GM12864 (cell line): ENCODE data around the gene SYTL1.

Experiments
- DNase-seq: peaks from one replicate; pipeline ENCODE4 v3.0.0-alpha.2; 2011; ENCODE audit warnings: low read depth
- H3K4me3 ChIP-seq: 2 replicates; pipeline ENCODE4 v1.5.1; 2011; ENCODE audit warnings: mild to moderate bottlenecking, low read depth, low read length, control low read depth
- TF ChIP-seq, protein P1 (sequence below): IDR thresholded peaks from 2 replicates; pipeline ENCODE4 v1.5.1; 2011; ENCODE audit warnings: low read depth, mild to moderate bottlenecking, moderate library complexity, low read length, control low read depth, inconsistent platforms; ENCODE audit errors: missing control alignments

Gene SYTL1

DNA sequence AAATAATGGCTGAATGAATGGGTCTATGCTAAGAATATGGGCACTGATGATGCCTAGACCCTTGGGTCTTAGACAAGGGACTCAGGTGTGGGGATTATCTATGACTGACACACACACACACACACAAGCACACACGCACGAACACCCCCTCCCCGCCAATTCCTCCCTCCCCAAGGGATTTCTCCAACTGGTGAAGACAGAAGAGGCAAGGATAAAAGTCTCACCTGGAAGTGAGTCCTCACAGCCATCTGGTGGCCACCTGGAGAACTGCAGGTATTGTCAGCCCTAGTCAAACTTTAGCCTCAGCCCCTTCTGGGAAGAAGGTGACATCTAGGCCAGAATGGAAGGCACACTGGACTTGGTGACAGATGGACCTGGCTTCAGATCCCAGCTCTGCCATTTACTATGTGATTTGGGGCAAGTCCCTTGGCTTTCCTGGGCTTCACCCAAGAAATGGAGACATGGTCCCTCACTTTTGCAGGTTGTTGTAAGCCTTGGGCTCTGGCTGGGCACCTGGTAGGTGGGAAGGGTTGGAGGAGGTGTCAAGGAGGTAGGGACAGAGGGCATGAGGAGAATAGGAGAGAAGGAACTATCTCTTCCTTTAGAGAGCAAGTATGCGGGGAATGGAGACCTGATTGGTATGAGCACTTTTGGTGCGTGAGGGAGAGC lies 46.6 kb downstream of the SYTL1 start:
- H3K4me3 ChIP-seq: no peak overlapping the region
- TF ChIP-seq, protein P1, sequence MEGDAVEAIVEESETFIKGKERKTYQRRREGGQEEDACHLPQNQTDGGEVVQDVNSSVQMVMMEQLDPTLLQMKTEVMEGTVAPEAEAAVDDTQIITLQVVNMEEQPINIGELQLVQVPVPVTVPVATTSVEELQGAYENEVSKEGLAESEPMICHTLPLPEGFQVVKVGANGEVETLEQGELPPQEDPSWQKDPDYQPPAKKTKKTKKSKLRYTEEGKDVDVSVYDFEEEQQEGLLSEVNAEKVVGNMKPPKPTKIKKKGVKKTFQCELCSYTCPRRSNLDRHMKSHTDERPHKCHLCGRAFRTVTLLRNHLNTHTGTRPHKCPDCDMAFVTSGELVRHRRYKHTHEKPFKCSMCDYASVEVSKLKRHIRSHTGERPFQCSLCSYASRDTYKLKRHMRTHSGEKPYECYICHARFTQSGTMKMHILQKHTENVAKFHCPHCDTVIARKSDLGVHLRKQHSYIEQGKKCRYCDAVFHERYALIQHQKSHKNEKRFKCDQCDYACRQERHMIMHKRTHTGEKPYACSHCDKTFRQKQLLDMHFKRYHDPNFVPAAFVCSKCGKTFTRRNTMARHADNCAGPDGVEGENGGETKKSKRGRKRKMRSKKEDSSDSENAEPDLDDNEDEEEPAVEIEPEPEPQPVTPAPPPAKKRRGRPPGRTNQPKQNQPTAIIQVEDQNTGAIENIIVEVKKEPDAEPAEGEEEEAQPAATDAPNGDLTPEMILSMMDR: peak; percentile 97
- DNase-seq: no peak

DNA sequence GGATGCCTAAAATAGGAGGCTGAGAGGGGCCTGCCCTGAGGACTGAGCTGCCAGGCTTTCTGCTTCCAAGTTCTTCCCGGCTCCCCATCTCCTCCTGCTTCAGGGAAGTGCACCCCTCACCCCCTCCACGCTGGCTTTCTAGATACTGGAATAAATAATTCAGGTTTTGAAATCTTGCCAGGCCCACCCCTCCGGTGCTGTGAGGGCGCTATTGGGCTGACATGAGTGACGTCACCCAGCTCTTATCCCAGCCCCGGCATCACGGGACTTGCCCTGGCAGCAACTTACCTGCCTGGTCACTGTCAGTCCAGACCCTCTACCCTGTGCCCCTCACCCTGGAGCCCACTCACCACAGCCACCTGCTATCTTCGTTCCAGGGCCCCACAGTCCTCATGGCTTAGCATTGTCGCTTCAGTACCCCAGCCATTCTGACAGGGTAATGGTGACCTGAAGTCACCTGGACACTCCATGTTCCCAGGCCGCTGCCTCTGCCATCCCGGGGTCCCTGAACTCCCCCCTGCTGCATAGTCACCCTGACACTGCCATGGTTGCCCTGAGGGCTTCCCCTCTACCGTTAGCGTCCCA lies 49.8 kb downstream of the SYTL1 start:
- H3K4me3 ChIP-seq: peak overlapping the region; percentile 11
- TF ChIP-seq, protein P1: no peak
- no peak for DNase-seq

DNA sequence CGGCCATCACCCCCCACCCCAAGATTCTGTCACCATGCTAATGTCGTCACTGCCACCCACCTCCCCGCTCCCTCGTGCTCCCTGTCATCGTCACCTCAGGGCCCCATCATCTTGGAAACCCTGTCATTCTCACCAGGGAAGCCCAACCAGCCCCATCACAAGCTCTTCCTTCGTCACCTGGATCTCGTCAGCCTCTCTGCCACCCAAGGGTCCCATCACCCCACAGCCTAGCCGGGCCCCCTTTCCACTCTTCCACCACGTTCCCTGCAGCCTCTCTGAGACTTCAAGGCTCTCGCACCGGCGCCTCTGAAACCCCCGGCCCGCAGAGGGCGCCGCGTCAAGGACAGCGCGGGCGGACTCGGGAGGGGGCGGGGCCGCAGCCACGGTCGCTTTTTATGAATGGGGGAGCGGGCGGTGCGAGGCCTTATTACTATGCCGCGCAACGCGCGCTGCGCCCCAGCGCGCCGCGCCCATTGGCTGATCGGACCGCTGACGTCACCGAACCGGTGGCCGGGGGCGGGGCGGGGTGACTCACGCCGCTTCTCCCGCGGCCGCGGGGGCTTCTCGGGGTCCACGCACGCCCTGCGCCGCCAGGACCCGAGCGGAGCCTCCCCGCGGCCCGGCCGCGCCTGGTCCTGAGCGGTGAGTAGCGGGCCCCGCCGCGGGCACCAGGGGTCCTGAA lies 50.4 kb downstream of the SYTL1 start, which contains the start of gene GPR3:
TSS of gene GPR3 (plus strand) at position 527 of the 682 bp plus-strand sequence. CDS start 1,177 bp downstream, outside the sequence.
- peak; percentile 52 for DNase-seq
- TF ChIP-seq, protein P1: peak; percentile 56

DNA sequence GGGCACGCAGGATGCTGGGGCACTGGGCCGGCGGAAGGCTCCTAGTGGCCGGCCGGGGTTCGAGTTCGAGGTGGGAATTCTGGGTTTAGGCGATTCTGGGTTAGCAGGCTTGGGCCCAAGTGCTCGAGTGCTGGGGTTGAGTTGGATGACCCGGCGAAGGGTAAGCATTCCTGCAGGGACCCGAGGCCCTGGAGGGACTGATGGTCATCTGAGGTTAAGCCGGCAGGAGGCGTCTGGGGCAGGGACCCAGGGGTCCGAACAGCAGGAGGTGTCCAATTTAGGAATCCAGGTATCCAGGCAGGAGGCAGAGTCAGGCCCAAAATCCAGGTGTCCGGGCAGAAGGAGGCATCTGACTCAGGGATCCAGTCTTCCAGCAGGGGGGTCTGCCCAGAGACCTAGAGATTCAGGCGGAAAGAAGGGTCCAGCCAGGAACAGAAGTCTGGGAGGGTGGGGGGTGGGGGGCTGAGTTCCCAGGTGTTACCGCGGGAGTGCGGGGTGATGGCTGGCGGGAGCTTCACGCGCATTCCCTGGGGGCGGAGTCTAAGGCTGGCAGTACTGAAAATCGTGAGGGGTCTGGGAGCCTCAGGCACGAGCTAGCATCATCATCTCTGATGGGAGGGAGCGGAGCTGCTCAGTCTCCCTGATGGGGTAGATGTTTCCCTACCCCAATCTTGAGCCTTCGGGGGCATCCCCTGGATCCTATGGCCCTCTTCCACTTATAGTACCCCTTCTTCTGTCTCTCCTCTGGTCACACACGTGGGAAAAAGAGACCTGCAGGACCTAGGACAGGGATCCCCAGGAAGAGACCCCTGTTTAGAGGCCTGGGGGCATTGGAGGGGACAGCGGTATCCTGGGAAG lies 51.2 kb downstream of the SYTL1 start:
- peak overlapping the region; percentile 62 for H3K4me3 ChIP-seq
- TF ChIP-seq, protein P1: peak; percentile 28
- no peak for DNase-seq

More for the DNA sequence above, 50.4 kb downstream of the SYTL1 start, which contains the start of gene GPR3:
- peak within 1 kb of the TSS; percentile 62 for H3K4me3 ChIP-seq

DNA sequence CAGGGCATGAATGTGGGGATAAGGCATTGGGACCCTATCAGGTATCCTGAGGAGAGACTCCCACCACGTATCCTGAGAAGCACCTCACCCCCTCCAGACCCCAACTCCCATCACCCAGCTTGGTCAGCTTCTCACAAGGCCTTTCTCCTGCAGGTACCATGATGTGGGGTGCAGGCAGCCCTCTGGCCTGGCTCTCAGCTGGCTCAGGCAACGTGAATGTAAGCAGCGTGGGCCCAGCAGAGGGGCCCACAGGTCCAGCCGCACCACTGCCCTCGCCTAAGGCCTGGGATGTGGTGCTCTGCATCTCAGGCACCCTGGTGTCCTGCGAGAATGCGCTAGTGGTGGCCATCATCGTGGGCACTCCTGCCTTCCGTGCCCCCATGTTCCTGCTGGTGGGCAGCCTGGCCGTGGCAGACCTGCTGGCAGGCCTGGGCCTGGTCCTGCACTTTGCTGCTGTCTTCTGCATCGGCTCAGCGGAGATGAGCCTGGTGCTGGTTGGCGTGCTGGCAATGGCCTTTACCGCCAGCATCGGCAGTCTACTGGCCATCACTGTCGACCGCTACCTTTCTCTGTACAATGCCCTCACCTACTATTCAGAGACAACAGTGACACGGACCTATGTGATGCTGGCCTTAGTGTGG lies 51.9 kb downstream of the SYTL1 start:
- TF ChIP-seq, protein P1: no peak
- no peak for DNase-seq
- H3K4me3 ChIP-seq: no peak overlapping the region

DNA sequence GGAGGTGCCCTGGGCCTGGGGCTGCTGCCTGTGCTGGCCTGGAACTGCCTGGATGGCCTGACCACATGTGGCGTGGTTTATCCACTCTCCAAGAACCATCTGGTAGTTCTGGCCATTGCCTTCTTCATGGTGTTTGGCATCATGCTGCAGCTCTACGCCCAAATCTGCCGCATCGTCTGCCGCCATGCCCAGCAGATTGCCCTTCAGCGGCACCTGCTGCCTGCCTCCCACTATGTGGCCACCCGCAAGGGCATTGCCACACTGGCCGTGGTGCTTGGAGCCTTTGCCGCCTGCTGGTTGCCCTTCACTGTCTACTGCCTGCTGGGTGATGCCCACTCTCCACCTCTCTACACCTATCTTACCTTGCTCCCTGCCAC lies 52.4 kb downstream of the SYTL1 start:
- H3K4me3 ChIP-seq: no peak overlapping the region
- DNase-seq: no peak
- TF ChIP-seq, protein P1: no peak
